SK-MEL-5 (cell line): ENCODE data around the gene LRRN4CL. TPM values are rescaled to one million over a fixed set of nuclear protein-coding genes. Genes with fewer than 3 reads are reported as not detected.
A peak's percentile ranks its signal among the peaks of the same experiment; 100 is the strongest.
"Not testable (repeated sequence)": the region's sequence is repeated elsewhere in the genome, so short reads cannot be mapped to it uniquely, and the experiment has no call there.

Experiments used
- DNase-seq: peaks from one replicate; pipeline ENCODE4 v3.0.0-alpha.2; 2016; ENCODE audit warnings: low read depth, low spot score
- in situ Hi-C: cut with HindIII; loops from 2 replicates; pipeline ENCODE4 v1.10.0; 2016; ENCODE audit warnings: low sequenced_read_pairs, high pct_unique_total_duplicates, low pct_unique_long_range_greater_than_20kb
- polyA plus RNA-seq, 2 experiments: library from polyadenylated mRNA; depleted of rRNA; stranded (reverse); fragments of >200 nt; gene quantifications; 2 replicates each; pipeline ENCODE4 v1.2.3, GENCODE V29; 2015
- total RNA-seq: library from RNA; depleted of rRNA; stranded (reverse); fragments of >200 nt; shearing (Covaris generic); gene quantifications from 2 replicates; pipeline ENCODE4 v1.2.3, GENCODE V29; 2014; rRNA removed

Gene LRRN4CL
- total RNA-seq = 1.1 and 1.3 TPM in 2 replicates
- polyA plus RNA-seq (2015; cell fraction: cytosol; rRNA removed) = 0.08 and 0.10 TPM in 2 replicates
- 0.37 and 0.94 TPM in 2 replicates for polyA plus RNA-seq (2015; cell fraction: nucleus; rRNA removed)

GRCh38 chr11:62689421-62690183 lies at the start of gene LRRN4CL:
LRRN4CL (minus strand) TSS chr11:62689530; CDS start chr11:62688508, 1,022 bp downstream.
- peak; percentile 47 for DNase-seq

DNA sequence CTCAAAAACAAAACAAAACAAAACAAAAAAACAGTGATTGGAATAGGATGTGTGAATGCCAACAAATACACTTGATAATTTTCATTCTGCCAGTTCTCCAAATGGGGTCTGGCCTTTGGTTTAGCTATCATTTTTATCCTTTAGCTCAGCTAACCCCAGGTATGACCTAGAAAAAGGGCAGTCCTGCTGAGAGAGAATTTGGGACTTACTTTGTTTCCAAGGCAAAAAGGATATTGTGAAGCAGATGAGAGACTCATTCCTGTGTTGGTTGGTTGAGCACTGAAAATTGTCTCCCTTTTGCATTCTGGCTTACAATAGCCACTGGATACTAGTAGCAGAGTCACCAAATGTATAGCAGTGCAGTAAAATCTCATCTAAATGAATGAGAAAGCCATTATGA lies 47.9 kb upstream of the LRRN4CL start:
- in situ Hi-C loops = no loop called here
- no peak for DNase-seq

More at GRCh38 chr11:62689421-62690183, at the start of gene LRRN4CL:
- in situ Hi-C loops = no loop called here

GRCh38 chr11:62732830-62733229 lies 43.5 kb upstream of the LRRN4CL start:
- in situ Hi-C loops = no loop called here
- DNase-seq = peak; percentile 68

DNA sequence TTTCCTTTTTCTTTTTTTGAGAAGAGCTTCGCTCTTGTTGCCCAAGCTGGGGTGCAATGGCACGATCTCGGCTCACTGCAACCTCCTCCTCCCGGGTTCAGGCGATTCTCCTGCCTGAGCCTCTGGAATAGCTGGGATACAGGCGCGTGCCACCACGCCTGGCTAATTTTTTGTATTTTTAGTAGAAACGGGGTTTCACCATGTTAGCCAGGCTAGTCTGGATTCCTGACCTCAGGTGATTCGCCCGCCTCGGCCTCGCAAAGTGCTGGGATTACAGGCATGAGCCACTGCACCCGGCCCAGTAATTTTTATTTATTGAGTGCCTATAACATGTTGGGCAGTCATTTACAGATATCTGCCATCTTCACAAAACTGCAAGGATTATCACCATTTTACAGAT lies 40.7 kb upstream of the LRRN4CL start:
- in situ Hi-C loops, DNase-seq: not testable (repeated sequence)

GRCh38 chr11:62728171-62728988 lies 39.0 kb upstream of the LRRN4CL start, which contains the start of gene TTC9C:
TTC9C (plus strand) TSS chr11:62728486; CDS start chr11:62728849, 363 bp downstream.
- peak; percentile 80 for DNase-seq
- in situ Hi-C loops = no loop called here

- in situ Hi-C loops = no loop called here
- DNase-seq = peak; percentile 98
These were observed 38.5 kb upstream of the LRRN4CL start for GRCh38 chr11:62727872-62728170.

DNA sequence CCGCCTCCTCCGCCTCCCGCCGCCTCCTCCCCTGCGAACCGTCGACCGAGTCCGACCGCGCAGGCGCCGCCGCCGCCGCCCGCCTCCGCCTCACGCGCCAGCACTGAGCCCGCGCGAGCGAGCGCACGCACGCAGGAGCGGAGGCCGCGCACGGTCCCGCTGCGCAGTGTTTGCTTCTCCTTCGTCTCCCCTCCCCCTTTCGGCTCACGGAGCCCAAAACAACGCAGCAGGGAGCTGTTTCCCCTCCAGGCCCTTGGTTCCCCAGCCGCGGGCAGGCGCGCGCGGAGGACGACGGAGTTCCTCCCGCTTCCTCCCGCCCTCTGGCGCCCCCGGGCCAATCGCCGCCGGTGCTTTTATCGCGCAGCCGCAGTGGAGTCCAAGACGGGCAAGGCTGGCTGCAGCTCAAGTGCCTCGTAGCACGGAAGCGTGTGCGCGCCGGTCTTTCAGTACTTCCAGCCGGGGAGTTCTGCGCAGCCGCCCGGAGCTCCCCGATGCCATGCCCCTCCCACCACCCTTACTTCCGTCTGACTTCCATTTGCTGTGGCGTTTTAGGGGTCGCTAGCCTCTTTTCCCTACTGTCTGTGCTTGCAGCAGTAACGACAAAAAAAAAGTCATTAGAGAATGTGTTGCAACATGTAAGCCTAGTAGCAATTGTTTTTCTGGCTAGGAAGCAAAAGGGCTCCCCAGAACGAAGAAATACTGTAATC lies 38.0 kb upstream of the LRRN4CL start, which contains the start of gene HNRNPUL2:
Gene HNRNPUL2 (minus strand): TSS at position 293 of the 707 bp plus-strand sequence. CDS start 301 bp downstream, outside the sequence.
- peak; percentile 97 for DNase-seq
- in situ Hi-C loops = no loop called here

DNA sequence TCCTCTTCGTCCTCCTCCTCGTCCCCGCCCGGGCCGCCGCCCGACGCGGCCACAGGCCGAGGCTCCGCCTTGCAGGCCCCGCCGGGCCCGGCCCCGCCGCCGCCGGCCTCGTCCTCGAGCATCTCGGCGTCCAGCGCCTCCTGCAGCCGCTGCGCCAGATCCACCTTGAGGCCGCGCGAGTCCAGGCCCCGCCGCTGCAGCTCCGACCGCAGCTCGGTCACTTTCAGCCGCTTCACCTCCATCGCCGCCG lies 37.5 kb upstream of the LRRN4CL start:
- in situ Hi-C loops = no loop called here

GRCh38 chr11:62726156-62726914 lies 37.0 kb upstream of the LRRN4CL start:
- no peak for DNase-seq
- in situ Hi-C loops = no loop called here

More for the DNA sequence above, 37.5 kb upstream of the LRRN4CL start:
- no peak for DNase-seq

DNA sequence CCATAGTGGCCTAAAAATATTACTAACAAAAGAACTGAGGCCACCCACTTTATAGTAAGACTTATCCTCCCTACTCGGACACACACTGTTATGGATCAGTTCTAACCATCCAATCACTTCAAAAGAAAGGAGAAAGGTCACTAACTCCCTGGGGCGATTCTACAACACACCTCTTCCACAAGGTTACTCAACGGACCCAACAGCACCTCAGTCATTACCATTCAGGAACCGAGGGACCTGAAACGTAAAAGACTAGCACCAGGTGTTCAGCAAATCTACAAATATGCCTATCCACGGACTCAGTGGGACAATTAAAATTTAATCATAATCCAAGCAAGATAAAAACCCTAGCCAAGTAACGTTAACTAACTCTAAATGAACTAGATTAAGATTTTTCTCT lies 36.3 kb upstream of the LRRN4CL start:
- in situ Hi-C loops = no loop called here
- no peak for DNase-seq

GRCh38 chr11:62724171-62724570 lies 34.8 kb upstream of the LRRN4CL start:
- in situ Hi-C loops = no loop called here
- no peak for DNase-seq

DNA sequence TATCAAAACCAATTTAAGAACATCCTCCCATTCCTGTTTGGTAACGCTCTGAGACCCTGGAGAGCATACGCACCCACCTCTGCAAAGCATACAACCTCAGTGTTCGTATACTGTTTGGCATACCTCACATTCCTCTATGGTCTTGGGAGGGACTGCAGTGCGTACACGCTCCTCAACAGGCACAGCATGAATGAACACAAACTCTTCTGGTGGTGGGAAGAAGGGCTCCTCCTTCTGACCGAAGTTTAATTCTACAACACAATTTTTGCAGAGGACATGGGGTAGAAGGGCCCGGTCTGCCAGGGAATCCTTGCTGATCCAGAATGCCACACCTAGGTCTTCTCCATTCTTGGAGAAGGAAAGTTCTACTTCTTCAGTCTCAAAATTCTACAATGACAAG lies 32.7 kb upstream of the LRRN4CL start:
- peak; percentile 79 for DNase-seq
- in situ Hi-C loops = no loop called here

GRCh38 chr11:62719302-62719978 lies 30.1 kb upstream of the LRRN4CL start:
- DNase-seq = no peak
- in situ Hi-C loops = no loop called here

- in situ Hi-C loops = no loop called here
- DNase-seq = no peak
These were observed 27.5 kb upstream of the LRRN4CL start for GRCh38 chr11:62716816-62717215.

- DNase-seq = no peak
- in situ Hi-C loops = no loop called here
These were observed 26.9 kb upstream of the LRRN4CL start for GRCh38 chr11:62716206-62716605.

DNA sequence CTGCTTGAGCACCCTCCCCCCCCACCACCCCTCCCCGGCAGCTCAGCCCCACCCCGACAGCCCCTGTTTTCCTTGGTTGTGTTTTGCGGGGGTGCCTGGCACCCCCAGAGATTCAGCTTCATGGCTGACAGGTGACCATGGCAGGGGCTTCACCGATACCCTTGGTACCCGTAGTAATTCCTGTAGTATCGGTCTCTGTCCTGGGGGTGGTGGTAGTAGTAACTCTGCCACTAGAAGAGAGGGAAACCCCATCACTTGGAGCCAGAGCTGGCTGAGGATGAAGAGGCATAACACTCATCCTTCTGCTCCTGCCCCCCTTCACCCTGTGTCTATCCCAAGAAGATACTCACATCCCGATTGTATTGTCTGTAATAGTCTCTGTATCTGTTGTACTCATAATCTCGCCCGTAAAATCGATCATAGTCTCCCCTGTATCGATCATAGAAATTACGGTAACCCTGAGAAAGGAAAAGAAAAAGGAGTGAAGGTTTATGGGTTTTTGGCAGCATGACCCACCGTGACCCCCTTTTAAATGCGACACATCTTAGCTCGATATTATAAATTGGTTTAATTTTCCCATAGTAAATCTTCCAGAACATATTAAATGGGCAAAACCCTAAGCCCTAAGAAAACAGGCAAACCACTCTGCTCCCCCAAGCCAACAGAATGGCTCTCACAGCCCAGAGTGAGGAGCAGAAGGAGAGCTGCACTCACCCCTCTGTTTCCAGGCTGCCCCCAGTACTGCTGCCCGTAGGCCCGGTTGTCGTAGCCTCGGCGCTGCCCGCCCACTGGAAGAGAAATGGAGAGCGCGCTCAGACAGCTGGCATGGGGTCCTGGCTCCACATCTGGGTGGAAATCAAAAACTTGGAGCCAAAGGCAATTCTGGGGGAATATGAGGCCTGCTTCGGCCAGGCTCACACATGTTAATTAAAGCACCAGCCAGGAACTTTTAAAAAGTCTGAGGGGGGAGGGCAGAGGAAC lies 26.1 kb upstream of the LRRN4CL start:
- no peak for DNase-seq
- in situ Hi-C loops = no loop called here
